Nephron progenitor cell (in vitro differentiated cells): ENCODE data around the gene TSKS.

Source experiments
- DNase-seq: peaks from one replicate; pipeline ENCODE4 v3.0.0; 2021
- H3K27ac Mint-ChIP-seq: 2 replicates; pipeline ENCODE4 v1.8.0; 2021; ENCODE audit warnings: mild to moderate bottlenecking, moderate library complexity, mixed read lengths
- H3K27me3 Mint-ChIP-seq: 2 replicates; pipeline ENCODE4 v1.8.0; 2021; ENCODE audit warnings: mild to moderate bottlenecking, low read depth, mixed read lengths; ENCODE audit not compliant: poor library complexity
- H3K36me3 Mint-ChIP-seq: 2 replicates; pipeline ENCODE4 v1.8.0; 2021; ENCODE audit warnings: low read depth, mixed read lengths
- H3K4me1 Mint-ChIP-seq: 2 replicates; pipeline ENCODE4 v1.8.0; 2021; ENCODE audit warnings: mixed read lengths
- H3K4me3 Mint-ChIP-seq: 2 replicates; pipeline ENCODE4 v1.8.0; 2021; ENCODE audit warnings: mild to moderate bottlenecking, moderate library complexity, mixed read lengths
- H3K9me3 Mint-ChIP-seq: 2 replicates; pipeline ENCODE4 v1.8.0; 2021; ENCODE audit warnings: mild to moderate bottlenecking, moderate library complexity, mixed read lengths
- CTCF ChIP-seq: fragments of 200-600 bp; sonication (generic); IDR thresholded peaks from 2 replicates; pipeline ENCODE4 v1.5.0; 2021; ENCODE audit warnings: antibody characterized with exemption

The TSKS gene

DNA sequence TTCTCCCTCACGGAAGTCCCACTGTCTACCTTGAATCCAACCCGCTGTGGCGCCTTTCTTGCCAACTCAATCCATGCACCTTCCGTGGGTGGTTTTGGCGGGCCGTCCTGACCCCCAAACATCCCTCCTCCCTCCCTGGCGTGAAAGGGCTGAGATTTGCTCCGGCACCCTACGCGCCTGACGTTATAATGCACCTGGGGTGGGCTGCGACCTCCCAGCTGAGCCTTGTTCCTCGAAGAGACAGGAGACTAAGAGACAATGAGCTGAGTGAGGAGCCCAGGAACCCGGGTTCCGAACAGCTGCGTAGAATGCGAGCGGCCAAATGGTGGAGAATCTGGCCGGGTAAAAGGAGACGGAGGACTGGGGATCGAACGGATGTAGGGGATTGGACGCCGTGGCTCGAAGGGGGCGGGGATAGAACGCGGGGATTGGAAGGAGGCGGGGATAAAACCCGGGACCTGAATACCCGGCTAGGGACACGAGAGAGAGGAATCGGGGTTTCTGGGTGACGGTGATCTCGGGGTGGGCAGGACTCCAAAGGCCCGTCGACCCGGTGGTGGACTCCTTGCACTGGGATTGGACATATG is 72.4 kb downstream of the TSKS start, which contains the start of gene CPT1C:
CPT1C (plus strand) TSS at position 461 of the 587 bp plus-strand sequence. CDS start 1,137 bp downstream, outside the sequence.
- Mint-ChIP-seq H3K27ac (peak within 1 kb of the TSS; percentile 87), H3K36me3 (peaks cover 21% of the 10 kb centered on the region), H3K4me1 (peaks cover 67% of the 10 kb centered on the region), H3K9me3 (no peaks in the 10 kb centered on the region), H3K27me3 (no peaks in the 10 kb centered on the region), H3K4me3 (peak within 1 kb of the TSS; percentile 91)
- peak; percentile 87 for DNase-seq
- no peak for TF ChIP-seq CTCF

- H3K27me3 Mint-ChIP-seq: no peaks in the 10 kb centered on the region
- peaks cover 73% of the 10 kb centered on the region for H3K4me1 Mint-ChIP-seq
- TF ChIP-seq CTCF: no peak
- DNase-seq: peak; percentile 35
- H3K27ac Mint-ChIP-seq: peak overlapping the region; percentile 87
- H3K4me3 Mint-ChIP-seq: peak overlapping the region; percentile 91
- no peaks in the 10 kb centered on the region for H3K9me3 Mint-ChIP-seq
- H3K36me3 Mint-ChIP-seq: peaks cover 27% of the 10 kb centered on the region
These were observed 72.9 kb downstream of the TSKS start for GRCh38 chr19:49690079-49690655.
